ENCODE data around the gene PCA3. TPM values are rescaled to one million over a fixed set of nuclear protein-coding genes. Genes with fewer than 3 reads are reported as not detected.

Gene PCA3
- polyA plus RNA-seq, 1 of the 3 experiments (the other 2 are of a cell fraction): 0.21 TPM

DNA sequence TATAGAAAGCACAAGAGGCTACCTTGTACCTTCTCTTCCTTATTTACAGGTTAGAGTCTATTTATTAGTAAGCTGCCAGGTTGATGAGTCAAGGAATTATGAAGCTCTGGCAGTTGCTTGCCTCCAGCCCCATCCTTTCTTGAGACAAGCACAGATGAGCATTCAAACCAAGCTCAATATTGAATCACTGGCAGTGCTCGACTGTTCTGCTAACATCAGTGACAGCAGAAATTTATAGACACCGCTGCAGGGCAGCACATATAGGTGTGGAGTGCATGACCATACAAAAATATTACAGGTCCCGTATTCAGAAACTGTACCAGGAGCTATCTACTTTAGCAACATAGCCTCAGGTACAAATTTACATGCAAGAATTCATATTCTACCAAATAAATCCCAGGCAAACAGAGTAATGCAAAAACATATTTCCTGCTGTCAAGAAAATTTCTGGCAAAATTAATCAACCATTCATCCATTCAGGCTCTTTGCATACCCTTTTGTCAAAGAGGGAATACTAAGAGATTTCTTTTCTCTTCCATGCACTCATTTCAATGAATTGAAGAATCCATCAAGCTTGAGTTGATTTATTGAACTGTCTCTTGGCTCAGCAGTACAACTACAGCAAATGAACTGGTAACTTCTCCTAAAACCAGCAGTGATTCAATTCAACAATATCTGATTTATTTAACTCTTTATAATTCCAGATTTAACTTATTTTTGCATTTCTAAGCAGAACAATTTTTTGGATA, 26.9 kb upstream of the PCA3 start:
- 0% methylated on average over 3 of the region's 3 CpGs for WGBS (ENCODE audit: low lambda C conversion rate)
- Histone ChIP-seq H2AFZ (ENCODE audit: low read depth) (no peak overlapping the region), H3K36me3 (replicated peaks in 1 of 2; ENCODE audit: control insufficient read depth in 1 of 2, insufficient read depth in 2 of 2, low read length in 1 of 2) (no peaks in the 10 kb centered on the region), H3K9me2 (no peaks in the 10 kb centered on the region), H3K9ac (no peak overlapping the region), H3K4me1 (ENCODE audit: control insufficient read depth in 1 of 2, insufficient read depth in 2 of 2, low read depth in 1 of 2, low read length in 1 of 2) (no peaks in the 10 kb centered on the region), H4K20me1 (ENCODE audit: insufficient read depth) (no peaks in the 10 kb centered on the region), H3K4me2 (no peak overlapping the region), H3K9me3 (no peaks in the 10 kb centered on the region), H3K4me3 (ENCODE audit: low read depth in 2 of 2, low read length in 1 of 2) (no peak overlapping the region), H3K27ac (ENCODE audit: low read depth in 2 of 2, low read length in 1 of 2) (no peak overlapping the region), H3K79me2 (ENCODE audit: insufficient read depth) (no peaks in the 10 kb centered on the region), H3F3A (replicated peaks; ENCODE audit: insufficient read depth) (no peaks in the 10 kb centered on the region), H3K27me3 (ENCODE audit: insufficient read depth) (peaks cover 7% of the 10 kb centered on the region; the same call in 1 of the 2 replicates)
- ChIA-PET CTCF (no interaction called here), POLR2A (no interaction called here)
- TF ChIP-seq, protein P1, sequence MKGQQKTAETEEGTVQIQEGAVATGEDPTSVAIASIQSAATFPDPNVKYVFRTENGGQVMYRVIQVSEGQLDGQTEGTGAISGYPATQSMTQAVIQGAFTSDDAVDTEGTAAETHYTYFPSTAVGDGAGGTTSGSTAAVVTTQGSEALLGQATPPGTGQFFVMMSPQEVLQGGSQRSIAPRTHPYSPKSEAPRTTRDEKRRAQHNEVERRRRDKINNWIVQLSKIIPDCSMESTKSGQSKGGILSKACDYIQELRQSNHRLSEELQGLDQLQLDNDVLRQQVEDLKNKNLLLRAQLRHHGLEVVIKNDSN (IDR thresholded peaks at IDR 0.05; ENCODE audit: borderline replicate concordance, low read depth): no peak
- TF ChIP-seq RAD21 (IDR thresholded peaks at IDR 0.05; ENCODE audit: low read length): no peak
- TF ChIP-seq RXRA (IDR thresholded peaks at IDR 0.05; ENCODE audit: borderline replicate concordance, low read depth): no peak
- TF ChIP-seq, protein P2, sequence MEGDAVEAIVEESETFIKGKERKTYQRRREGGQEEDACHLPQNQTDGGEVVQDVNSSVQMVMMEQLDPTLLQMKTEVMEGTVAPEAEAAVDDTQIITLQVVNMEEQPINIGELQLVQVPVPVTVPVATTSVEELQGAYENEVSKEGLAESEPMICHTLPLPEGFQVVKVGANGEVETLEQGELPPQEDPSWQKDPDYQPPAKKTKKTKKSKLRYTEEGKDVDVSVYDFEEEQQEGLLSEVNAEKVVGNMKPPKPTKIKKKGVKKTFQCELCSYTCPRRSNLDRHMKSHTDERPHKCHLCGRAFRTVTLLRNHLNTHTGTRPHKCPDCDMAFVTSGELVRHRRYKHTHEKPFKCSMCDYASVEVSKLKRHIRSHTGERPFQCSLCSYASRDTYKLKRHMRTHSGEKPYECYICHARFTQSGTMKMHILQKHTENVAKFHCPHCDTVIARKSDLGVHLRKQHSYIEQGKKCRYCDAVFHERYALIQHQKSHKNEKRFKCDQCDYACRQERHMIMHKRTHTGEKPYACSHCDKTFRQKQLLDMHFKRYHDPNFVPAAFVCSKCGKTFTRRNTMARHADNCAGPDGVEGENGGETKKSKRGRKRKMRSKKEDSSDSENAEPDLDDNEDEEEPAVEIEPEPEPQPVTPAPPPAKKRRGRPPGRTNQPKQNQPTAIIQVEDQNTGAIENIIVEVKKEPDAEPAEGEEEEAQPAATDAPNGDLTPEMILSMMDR (IDR thresholded peaks at IDR 0.05): no peak
- no peak for TF ChIP-seq TAF1 (IDR thresholded peaks at IDR 0.05; ENCODE audit: borderline replicate concordance, low read depth, low read length)
- TF ChIP-seq FOXM1 (IDR thresholded peaks at IDR 0.05; ENCODE audit: low read depth): no peak
- no peak for TF ChIP-seq MEF2A (IDR thresholded peaks at IDR 0.05; ENCODE audit: borderline replicate concordance, low read depth)
- no peak for TF ChIP-seq REST (IDR thresholded peaks at IDR 0.05; ENCODE audit: low read depth, low read length)
- TF ChIP-seq SMC3 (IDR thresholded peaks at IDR 0.05; ENCODE audit: low read depth, low read length): no peak
- TF ChIP-seq YY1 (IDR thresholded peaks at IDR 0.05; ENCODE audit: low read depth): no peak
- TF ChIP-seq NFIC (IDR thresholded peaks at IDR 0.05; ENCODE audit: borderline replicate concordance): no peak
- no peak for TF ChIP-seq EP300 (IDR thresholded peaks at IDR 0.05; ENCODE audit: borderline replicate concordance in 1 of 2, low read depth in 1 of 2, low read length in 1 of 2)
- TF ChIP-seq, protein P3, sequence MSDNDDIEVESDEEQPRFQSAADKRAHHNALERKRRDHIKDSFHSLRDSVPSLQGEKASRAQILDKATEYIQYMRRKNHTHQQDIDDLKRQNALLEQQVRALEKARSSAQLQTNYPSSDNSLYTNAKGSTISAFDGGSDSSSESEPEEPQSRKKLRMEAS (IDR thresholded peaks at IDR 0.05; ENCODE audit: low read depth): no peak
- no peak for TF ChIP-seq SIN3A (IDR thresholded peaks at IDR 0.05; ENCODE audit: borderline replicate concordance, low read depth, low read length)
- no peak for TF ChIP-seq GABPA (IDR thresholded peaks at IDR 0.05; ENCODE audit: low read depth)
- TF ChIP-seq EZH2phosphoT487 (IDR thresholded peaks at IDR 0.05; ENCODE audit: borderline replicate concordance, low read depth): no peak
- TF ChIP-seq FOXJ3 (CRISPR knock-in tag; IDR thresholded peaks at IDR 0.05): no peak
- no peak for DNase-seq

Measured in SK-N-SH (cell line).